ENCODE results near the gene NPDC1. TPM values are rescaled to one million over a fixed set of nuclear protein-coding genes. Genes with fewer than 3 reads are reported as not detected.

Gene NPDC1
- total RNA-seq, 1 donor from 2014 or later = 152 TPM

DNA sequence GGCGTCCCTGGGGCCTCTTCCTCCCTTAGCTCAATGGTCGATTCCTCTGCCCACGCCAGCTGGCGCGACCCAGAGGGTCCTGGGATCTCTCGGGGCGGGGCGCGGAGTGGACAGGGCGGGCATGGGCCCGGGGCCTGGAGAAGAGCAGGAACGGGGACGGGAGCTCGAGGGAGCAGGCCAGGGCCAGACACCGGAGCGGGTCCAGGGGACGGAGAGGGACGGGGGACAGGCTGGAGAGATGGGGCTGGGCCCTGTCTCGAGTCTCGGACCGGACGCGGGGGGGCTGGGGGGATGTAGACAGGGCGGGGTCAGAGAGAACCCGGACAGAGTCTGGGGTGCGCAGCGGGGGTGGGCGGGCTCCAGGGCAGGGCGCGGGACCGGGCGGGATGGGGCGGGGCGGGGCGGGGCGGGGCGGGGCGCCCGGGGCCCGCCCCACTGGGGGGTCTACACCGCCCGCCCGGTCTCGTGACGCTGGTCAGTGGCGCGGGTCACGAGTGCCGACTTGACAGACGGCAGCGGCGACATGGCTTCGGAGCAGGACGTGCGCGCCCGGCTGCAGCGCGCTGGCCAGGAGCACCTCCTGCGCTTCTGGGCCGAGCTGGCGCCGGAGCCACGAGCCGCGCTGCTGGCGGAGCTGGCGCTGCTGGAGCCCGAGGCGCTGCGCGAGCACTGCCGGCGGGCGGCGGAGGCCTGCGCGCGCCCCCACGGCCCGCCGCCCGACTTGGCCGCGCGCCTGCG is 31.2 kb upstream of the NPDC1 start, which contains the start of gene UAP1L1:
Gene UAP1L1 (plus strand): TSS at position 508 of the 738 bp plus-strand sequence. CDS start 16 bp downstream, at position 524.
- H3K27me3 ChIP-seq = no peaks in the 10 kb centered on the region
- peaks cover 14% of the 10 kb centered on the region for H3K4me1 ChIP-seq
- H3K27ac ChIP-seq = peak within 1 kb of the TSS; percentile 73
- H3K4me3 ChIP-seq = peak within 1 kb of the TSS; percentile 64
- no peaks in the 10 kb centered on the region for H3K9me3 ChIP-seq
- peak; percentile 93 for DNase-seq
- peaks cover 30% of the 10 kb centered on the region for H3K36me3 ChIP-seq
- no peak for TF ChIP-seq CTCF (IDR thresholded peaks at IDR 0.05)
- peak; percentile 82 for ATAC-seq
- intact Hi-C loops (cut with DNase I) = no loop called here

DNA sequence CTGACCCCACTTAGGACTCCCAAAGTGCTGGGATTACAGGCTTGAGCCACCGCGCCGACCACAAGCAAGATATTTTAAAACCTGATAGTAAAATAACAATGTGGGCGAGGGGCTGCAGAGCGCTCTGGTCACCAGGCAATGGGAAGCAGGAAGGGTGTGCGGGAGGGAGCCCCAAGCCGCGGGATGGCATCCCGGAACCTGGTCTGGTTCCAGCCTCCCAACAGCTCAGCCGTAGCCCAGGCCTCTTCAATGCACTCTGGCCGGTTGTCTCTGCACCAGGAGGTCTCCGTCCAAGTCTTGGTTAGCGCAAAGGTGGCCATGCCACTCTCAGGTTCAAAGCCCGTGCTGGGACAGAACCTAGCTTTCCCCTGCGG is 30.6 kb upstream of the NPDC1 start:
- TF ChIP-seq CTCF (IDR thresholded peaks at IDR 0.05) = no peak
- Histone ChIP-seq H3K27me3 (no peaks in the 10 kb centered on the region), H3K9me3 (no peaks in the 10 kb centered on the region), H3K27ac (peak overlapping the region; percentile 73), H3K4me1 (peaks cover 14% of the 10 kb centered on the region), H3K4me3 (peak overlapping the region; percentile 64), H3K36me3 (peaks cover 25% of the 10 kb centered on the region)
- DNase-seq (no peak), ATAC-seq (no peak)
- intact Hi-C loops (cut with DNase I) = no loop called here

DNA sequence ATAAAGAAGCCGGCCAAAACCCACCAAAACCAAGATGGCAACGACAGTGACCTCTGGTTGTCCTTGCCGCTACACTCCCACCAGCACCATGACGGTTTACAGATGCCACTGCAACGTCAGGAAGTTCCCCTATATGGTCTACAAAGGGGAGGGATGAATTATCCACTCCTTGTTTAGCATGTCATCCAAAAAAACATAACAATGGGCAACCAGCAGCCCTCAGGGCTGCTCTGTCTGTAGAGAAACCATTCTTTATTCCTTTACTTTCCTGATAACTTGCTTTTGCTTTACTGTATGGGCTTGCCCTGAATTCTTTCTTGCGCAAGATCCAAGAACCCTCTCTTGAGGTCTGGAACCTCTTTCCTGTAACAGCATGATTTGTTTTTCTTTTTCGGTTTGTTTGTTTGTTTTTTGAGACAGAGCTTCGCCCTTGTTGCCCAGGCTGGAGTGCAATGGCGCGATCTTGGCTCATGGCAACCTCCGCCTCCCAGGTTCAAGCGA is 29.3 kb upstream of the NPDC1 start:
- H3K36me3 ChIP-seq = peaks cover 13% of the 10 kb centered on the region
- H3K9me3 ChIP-seq = no peaks in the 10 kb centered on the region
- no peak overlapping the region for H3K4me3 ChIP-seq
- no peak for TF ChIP-seq CTCF (IDR thresholded peaks at IDR 0.05)
- ATAC-seq = no peak
- H3K27me3 ChIP-seq = no peaks in the 10 kb centered on the region
- H3K4me1 ChIP-seq = peaks cover 20% of the 10 kb centered on the region
- H3K27ac ChIP-seq = no peak overlapping the region
- DNase-seq = no peak
- intact Hi-C loops (cut with DNase I) = no loop called here

GRCh38 chr9:137074657-137075274 is 28.8 kb upstream of the NPDC1 start:
- peaks cover 20% of the 10 kb centered on the region for H3K4me1 ChIP-seq
- no peak for DNase-seq

GRCh38 chr9:137073992-137074399 is 28.0 kb upstream of the NPDC1 start:
- Histone ChIP-seq H3K36me3 (no peaks in the 10 kb centered on the region), H3K4me1 (peaks cover 20% of the 10 kb centered on the region), H3K4me3 (no peak overlapping the region), H3K9me3 (no peaks in the 10 kb centered on the region), H3K27ac (no peak overlapping the region), H3K27me3 (peaks cover 7% of the 10 kb centered on the region)
- no peak for TF ChIP-seq CTCF (IDR thresholded peaks at IDR 0.05)
- intact Hi-C loops (cut with DNase I) = no loop called here
- no peak for ATAC-seq
- DNase-seq = no peak

More at GRCh38 chr9:137074657-137075274, 28.8 kb upstream of the NPDC1 start:
- no peak for TF ChIP-seq CTCF (IDR thresholded peaks at IDR 0.05)
- intact Hi-C loops (cut with DNase I) = no loop called here
- Histone ChIP-seq H3K9me3 (no peaks in the 10 kb centered on the region), H3K36me3 (peaks cover 7% of the 10 kb centered on the region), H3K4me3 (no peak overlapping the region), H3K27ac (no peak overlapping the region), H3K27me3 (no peaks in the 10 kb centered on the region)
- no peak for ATAC-seq
